ENCODE measurements around the gene MCUB.

Gene MCUB

GRCh38 chr4:109721033-109721432 is 161.0 kb downstream of the MCUB start:
- Histone ChIP-seq H3K4me3 (ENCODE audit: severe bottlenecking) (no peak overlapping the region), H3K4me1 (ENCODE audit: insufficient read depth, poor library complexity, severe bottlenecking) (no peaks in the 10 kb centered on the region), H3K27ac (ENCODE audit: poor library complexity, severe bottlenecking) (no peak overlapping the region), H3K9me3 (ENCODE audit: severe bottlenecking) (no peaks in the 10 kb centered on the region), H3K36me3 (ENCODE audit: low read depth) (peaks cover 25% of the 10 kb centered on the region), H3K27me3 (ENCODE audit: insufficient read depth, poor library complexity, severe bottlenecking) (no peaks in the 10 kb centered on the region)
- no peak for DNase-seq (ENCODE audit: low spot score)
- ATAC-seq (ENCODE audit: low read depth) = 0 out of 3 replicates have a peak, but pooled peaks have one; percentile 38
- TF ChIP-seq CTCF (IDR thresholded peaks at IDR 0.05; ENCODE audit: poor library complexity, severe bottlenecking) = no peak

GRCh38 chr4:109722357-109722756 is 162.3 kb downstream of the MCUB start:
- DNase-seq (ENCODE audit: low spot score) (no peak), ATAC-seq (ENCODE audit: low read depth) (no peak)
- Histone ChIP-seq H3K27ac (ENCODE audit: poor library complexity, severe bottlenecking) (no peak overlapping the region), H3K4me3 (ENCODE audit: severe bottlenecking) (no peak overlapping the region), H3K4me1 (ENCODE audit: insufficient read depth, poor library complexity, severe bottlenecking) (no peaks in the 10 kb centered on the region), H3K27me3 (ENCODE audit: insufficient read depth, poor library complexity, severe bottlenecking) (no peaks in the 10 kb centered on the region), H3K36me3 (ENCODE audit: low read depth) (peaks cover 12% of the 10 kb centered on the region), H3K9me3 (ENCODE audit: severe bottlenecking) (no peaks in the 10 kb centered on the region)
- TF ChIP-seq CTCF (IDR thresholded peaks at IDR 0.05; ENCODE audit: poor library complexity, severe bottlenecking) = no peak

- no peaks in the 10 kb centered on the region for H3K9me3 ChIP-seq (ENCODE audit: severe bottlenecking)
- TF ChIP-seq CTCF (IDR thresholded peaks at IDR 0.05; ENCODE audit: poor library complexity, severe bottlenecking) = no peak
- H3K4me3 ChIP-seq (ENCODE audit: severe bottlenecking) = no peak overlapping the region
- H3K27me3 ChIP-seq (ENCODE audit: insufficient read depth, poor library complexity, severe bottlenecking) = no peaks in the 10 kb centered on the region
- H3K36me3 ChIP-seq (ENCODE audit: low read depth) = peaks cover 8% of the 10 kb centered on the region; the same call in 1 of the 2 replicates
- ATAC-seq (ENCODE audit: low read depth) (no peak), DNase-seq (ENCODE audit: low spot score) (no peak)
- H3K27ac ChIP-seq (ENCODE audit: poor library complexity, severe bottlenecking) = no peak overlapping the region
- peaks cover 4% of the 10 kb centered on the region for H3K4me1 ChIP-seq (ENCODE audit: insufficient read depth, poor library complexity, severe bottlenecking)
Measured at GRCh38 chr4:109723110-109723509, 163.1 kb downstream of the MCUB start.

- H3K4me1 ChIP-seq (ENCODE audit: insufficient read depth, poor library complexity, severe bottlenecking) = peaks cover 5% of the 10 kb centered on the region
- ATAC-seq (ENCODE audit: low read depth) = no peak
- TF ChIP-seq CTCF (IDR thresholded peaks at IDR 0.05; ENCODE audit: poor library complexity, severe bottlenecking) = no peak
- H3K27ac ChIP-seq (ENCODE audit: poor library complexity, severe bottlenecking) = peak overlapping the region; percentile 46
- H3K36me3 ChIP-seq (ENCODE audit: low read depth) = no peaks in the 10 kb centered on the region
- no peaks in the 10 kb centered on the region for H3K9me3 ChIP-seq (ENCODE audit: severe bottlenecking)
- H3K4me3 ChIP-seq (ENCODE audit: severe bottlenecking) = peak overlapping the region; percentile 68
- no peaks in the 10 kb centered on the region for H3K27me3 ChIP-seq (ENCODE audit: insufficient read depth, poor library complexity, severe bottlenecking)
- DNase-seq (ENCODE audit: low spot score) = no peak
Measured at GRCh38 chr4:109728385-109728784, 168.3 kb downstream of the MCUB start.

GRCh38 chr4:109729117-109729717 is 169.2 kb downstream of the MCUB start:
- Histone ChIP-seq H3K4me1 (ENCODE audit: insufficient read depth, poor library complexity, severe bottlenecking) (peaks cover 5% of the 10 kb centered on the region), H3K4me3 (ENCODE audit: severe bottlenecking) (peak overlapping the region; percentile 68), H3K9me3 (ENCODE audit: severe bottlenecking) (no peaks in the 10 kb centered on the region), H3K27ac (ENCODE audit: poor library complexity, severe bottlenecking) (peak overlapping the region; percentile 46), H3K36me3 (ENCODE audit: low read depth) (no peaks in the 10 kb centered on the region), H3K27me3 (ENCODE audit: insufficient read depth, poor library complexity, severe bottlenecking) (no peaks in the 10 kb centered on the region)
- no peak for TF ChIP-seq CTCF (IDR thresholded peaks at IDR 0.05; ENCODE audit: poor library complexity, severe bottlenecking)
- ATAC-seq (ENCODE audit: low read depth) = peak; percentile 34; the same call in 2 of the 3 replicates
- DNase-seq (ENCODE audit: low spot score) = no peak
